GM12864 (cell line): ENCODE measurements around the gene SYS1.
A peak's percentile ranks its signal among the peaks of the same experiment; 100 is the strongest.

Source experiments
- DNase-seq: peaks from one replicate; pipeline ENCODE4 v3.0.0-alpha.2; 2011; ENCODE audit warnings: low read depth
- H3K4me3 ChIP-seq: 2 replicates; pipeline ENCODE4 v1.5.1; 2011; ENCODE audit warnings: mild to moderate bottlenecking, low read depth, low read length, control low read depth
- CTCF ChIP-seq: IDR thresholded peaks from 2 replicates; pipeline ENCODE4 v1.5.1; 2011; ENCODE audit warnings: low read depth, mild to moderate bottlenecking, moderate library complexity, low read length, control low read depth, inconsistent platforms; ENCODE audit errors: missing control alignments

Gene SYS1

GRCh38 chr20:45366192-45366591, 3.2 kb downstream of the SYS1 start:
- no peak overlapping the region for H3K4me3 ChIP-seq
- TF ChIP-seq CTCF: no peak
- DNase-seq: no peak

- TF ChIP-seq CTCF: no peak
- DNase-seq: no peak
- H3K4me3 ChIP-seq: no peak overlapping the region
Measured at GRCh38 chr20:45366631-45367030, 3.7 kb downstream of the SYS1 start.

- H3K4me3 ChIP-seq: no peak overlapping the region
- DNase-seq: no peak
- no peak for TF ChIP-seq CTCF
Measured at GRCh38 chr20:45367126-45367525, 4.2 kb downstream of the SYS1 start.

- no peak overlapping the region for H3K4me3 ChIP-seq
- no peak for TF ChIP-seq CTCF
- DNase-seq: peak; percentile 96
Measured at GRCh38 chr20:45368221-45368980, 5.4 kb downstream of the SYS1 start.

- no peak for TF ChIP-seq CTCF
- no peak for DNase-seq
- no peak overlapping the region for H3K4me3 ChIP-seq
Measured at GRCh38 chr20:45370571-45371160, 7.7 kb downstream of the SYS1 start.

- TF ChIP-seq CTCF: no peak
Measured at GRCh38 chr20:45372241-45372640, 9.3 kb downstream of the SYS1 start.

More at GRCh38 chr20:45372241-45372640, 9.3 kb downstream of the SYS1 start:
- H3K4me3 ChIP-seq: no peak overlapping the region
- DNase-seq: no peak
